RWPE2 (cell line): Measurements from ENCODE around the gene PTGFR.

ENCODE experiments used
- ATAC-seq: fragments of 200-7000 bp; cut with Tn5 transposase; 3 replicates; pipeline ENCODE4 v1.9.1; 2021; ENCODE audit warnings: low read depth
- DNase-seq: peaks from one replicate; pipeline ENCODE4 v3.0.0-alpha.2; 2020; ENCODE audit warnings: low spot score
- H3K27ac ChIP-seq: fragments of 450-650 bp; 2 replicates; pipeline ENCODE4 v1.5.1; 2017; ENCODE audit warnings: mild to moderate bottlenecking; ENCODE audit not compliant: poor library complexity, severe bottlenecking
- H3K27me3 ChIP-seq: fragments of 250-450 bp; sonication (Bioruptor Pico); 2 replicates; pipeline ENCODE4 v1.5.1; 2021; ENCODE audit warnings: mild to moderate bottlenecking, moderate library complexity; ENCODE audit not compliant: insufficient read depth, poor library complexity, severe bottlenecking
- H3K36me3 ChIP-seq: fragments of 250-450 bp; sonication (Bioruptor Pico); 2 replicates; pipeline ENCODE4 v1.5.1; 2020; ENCODE audit warnings: low read depth, mild to moderate bottlenecking, moderate library complexity
- H3K4me1 ChIP-seq: fragments of 250-450 bp; sonication (Bioruptor Pico); 2 replicates; pipeline ENCODE4 v1.5.1; 2021; ENCODE audit warnings: mild to moderate bottlenecking, moderate library complexity; ENCODE audit not compliant: insufficient read depth, poor library complexity, severe bottlenecking
- H3K4me3 ChIP-seq: fragments of 250-450 bp; sonication (Bioruptor Pico); 2 replicates; pipeline ENCODE4 v1.5.1; 2021; ENCODE audit warnings: mild to moderate bottlenecking, moderate library complexity; ENCODE audit not compliant: severe bottlenecking
- H3K9me3 ChIP-seq: fragments of 250-450 bp; sonication (Bioruptor Pico); 2 replicates; pipeline ENCODE4 v1.5.1; 2021; ENCODE audit warnings: mild to moderate bottlenecking, moderate library complexity; ENCODE audit not compliant: severe bottlenecking
- CTCF ChIP-seq: fragments of 450-650 bp; IDR thresholded peaks from one replicate; pipeline ENCODE4 v1.5.1; 2017; ENCODE audit warnings: mild to moderate bottlenecking, moderate library complexity; ENCODE audit not compliant: poor library complexity, severe bottlenecking

The PTGFR gene

GRCh38 chr1:78490861-78491450 is at the start of gene PTGFR:
Gene PTGFR, plus strand, starts transcription at chr1:78490974. Its CDS starts 1,770 bp downstream, at chr1:78492744.
- Histone ChIP-seq H3K4me1 (no peaks in the 10 kb centered on the region), H3K4me3 (peak within 1 kb of the TSS; percentile 36), H3K36me3 (no peaks in the 10 kb centered on the region), H3K27ac (no peak within 1 kb of the TSS), H3K27me3 (no peaks in the 10 kb centered on the region), H3K9me3 (no peaks in the 10 kb centered on the region)
- DNase-seq: peak; percentile 56
- peak; percentile 80 for ATAC-seq
- TF ChIP-seq CTCF: no peak

- H3K4me1 ChIP-seq: peaks cover 10% of the 10 kb centered on the region
- no peak overlapping the region for H3K27ac ChIP-seq
- H3K27me3 ChIP-seq: no peaks in the 10 kb centered on the region
- H3K36me3 ChIP-seq: no peaks in the 10 kb centered on the region
- no peak overlapping the region for H3K4me3 ChIP-seq
- DNase-seq (no peak), ATAC-seq (no peak)
- H3K9me3 ChIP-seq: no peaks in the 10 kb centered on the region
- TF ChIP-seq CTCF: no peak
Observed at GRCh38 chr1:78441921-78442320, 48.9 kb upstream of the PTGFR start.

GRCh38 chr1:78447086-78447485 is 43.7 kb upstream of the PTGFR start:
- Histone ChIP-seq H3K9me3 (peaks cover 2% of the 10 kb centered on the region), H3K36me3 (no peaks in the 10 kb centered on the region), H3K4me1 (no peaks in the 10 kb centered on the region), H3K27ac (no peak overlapping the region), H3K27me3 (no peaks in the 10 kb centered on the region), H3K4me3 (no peak overlapping the region)
- no peak for DNase-seq
- ATAC-seq: no peak
- no peak for TF ChIP-seq CTCF

- no peak for TF ChIP-seq CTCF
- no peak for DNase-seq
Observed at GRCh38 chr1:78464449-78464891, 26.3 kb upstream of the PTGFR start.

GRCh38 chr1:78465143-78465542 is 25.6 kb upstream of the PTGFR start:
- DNase-seq: no peak
- no peaks in the 10 kb centered on the region for H3K9me3 ChIP-seq
- H3K27ac ChIP-seq: no peak overlapping the region
- no peaks in the 10 kb centered on the region for H3K27me3 ChIP-seq
- ATAC-seq: no peak
- no peaks in the 10 kb centered on the region for H3K4me1 ChIP-seq
- no peaks in the 10 kb centered on the region for H3K36me3 ChIP-seq
- TF ChIP-seq CTCF: no peak
- no peak overlapping the region for H3K4me3 ChIP-seq

More at GRCh38 chr1:78464449-78464891, 26.3 kb upstream of the PTGFR start:
- no peak for ATAC-seq
- Histone ChIP-seq H3K4me1 (no peaks in the 10 kb centered on the region), H3K27ac (no peak overlapping the region), H3K4me3 (no peak overlapping the region), H3K36me3 (no peaks in the 10 kb centered on the region), H3K9me3 (no peaks in the 10 kb centered on the region), H3K27me3 (no peaks in the 10 kb centered on the region)
